Activated CD4-positive, alpha-beta T cell treated with anti-CD3 and anti-CD28 coated beads, Interleukin-10, Interleukin-2, amounts not matched to agents 100 ng/mL and 50 ng/mL, durations not matched to agents 16 hours and 8 hours (primary cell): ENCODE data around the gene NSD2.
"Not testable (repeated sequence)": the region's sequence is repeated elsewhere in the genome, so short reads cannot be mapped to it uniquely, and the experiment has no call there.

Source experiments
- DNase-seq: peaks from one replicate; pipeline ENCODE4 v3.0.0-alpha.2; 2020

Gene NSD2

GRCh38 chr4:1900624-1901023 is 29.4 kb downstream of the NSD2 start:
- DNase-seq = no peak

DNA sequence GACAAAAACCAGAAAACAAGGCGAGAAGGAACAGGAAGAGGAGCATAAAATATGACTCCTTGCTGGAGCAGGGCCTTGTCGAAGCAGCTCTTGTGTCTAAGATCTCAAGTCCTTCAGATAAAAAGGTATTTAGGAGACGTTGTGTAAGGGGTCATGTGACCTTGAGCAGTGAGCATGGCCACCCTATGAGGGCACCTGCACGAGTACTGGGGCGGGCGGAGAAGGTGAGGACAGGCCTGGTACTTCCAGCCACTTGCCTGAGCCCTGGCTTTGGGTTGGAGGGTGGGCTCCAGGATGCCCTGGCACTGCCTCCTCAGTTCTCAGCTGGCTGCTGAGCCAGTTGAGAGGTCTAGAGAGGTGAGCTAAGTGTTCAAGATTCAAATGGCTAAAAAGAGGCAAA is 29.9 kb downstream of the NSD2 start:
- DNase-seq = no peak

DNA sequence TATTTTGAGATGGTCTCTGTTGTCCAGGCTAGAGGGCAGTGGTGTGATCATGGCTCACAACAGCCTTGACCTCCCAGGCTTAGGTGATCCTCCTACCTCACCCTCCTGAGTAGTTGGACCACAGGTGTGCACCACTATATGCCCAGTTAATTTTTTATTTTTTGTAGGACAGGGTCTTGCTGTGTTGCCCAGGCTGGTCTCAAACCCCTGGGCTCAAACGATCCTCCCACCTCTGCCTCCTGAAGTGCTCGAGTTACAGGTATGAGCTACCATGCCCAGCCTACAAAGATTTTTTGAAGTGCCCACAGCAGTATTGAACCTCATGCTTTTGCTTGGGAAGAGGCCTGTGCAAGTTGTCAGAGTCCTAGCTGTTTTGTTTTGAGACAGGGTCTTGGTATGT is 31.1 kb downstream of the NSD2 start:
- no peak for DNase-seq

GRCh38 chr4:1903035-1903434 is 31.8 kb downstream of the NSD2 start:
- peak; percentile 31 for DNase-seq

DNA sequence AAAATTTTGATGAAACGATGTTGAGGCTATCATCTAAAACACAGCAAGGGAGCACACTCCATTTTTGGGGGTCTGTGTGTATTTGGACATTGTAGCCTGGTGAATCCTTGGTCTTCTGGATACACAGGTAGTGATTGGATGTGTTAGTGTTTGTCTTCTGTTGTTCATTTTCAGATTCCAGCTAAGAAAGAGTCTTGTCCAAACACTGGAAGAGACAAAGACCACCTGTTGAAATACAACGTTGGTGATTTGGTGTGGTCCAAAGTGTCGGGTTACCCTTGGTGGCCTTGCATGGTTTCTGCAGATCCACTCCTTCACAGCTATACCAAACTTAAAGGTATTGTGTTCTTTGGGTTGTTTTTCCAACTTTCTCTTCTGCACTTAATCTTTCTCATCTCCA is 32.8 kb downstream of the NSD2 start:
- DNase-seq = no peak

DNA sequence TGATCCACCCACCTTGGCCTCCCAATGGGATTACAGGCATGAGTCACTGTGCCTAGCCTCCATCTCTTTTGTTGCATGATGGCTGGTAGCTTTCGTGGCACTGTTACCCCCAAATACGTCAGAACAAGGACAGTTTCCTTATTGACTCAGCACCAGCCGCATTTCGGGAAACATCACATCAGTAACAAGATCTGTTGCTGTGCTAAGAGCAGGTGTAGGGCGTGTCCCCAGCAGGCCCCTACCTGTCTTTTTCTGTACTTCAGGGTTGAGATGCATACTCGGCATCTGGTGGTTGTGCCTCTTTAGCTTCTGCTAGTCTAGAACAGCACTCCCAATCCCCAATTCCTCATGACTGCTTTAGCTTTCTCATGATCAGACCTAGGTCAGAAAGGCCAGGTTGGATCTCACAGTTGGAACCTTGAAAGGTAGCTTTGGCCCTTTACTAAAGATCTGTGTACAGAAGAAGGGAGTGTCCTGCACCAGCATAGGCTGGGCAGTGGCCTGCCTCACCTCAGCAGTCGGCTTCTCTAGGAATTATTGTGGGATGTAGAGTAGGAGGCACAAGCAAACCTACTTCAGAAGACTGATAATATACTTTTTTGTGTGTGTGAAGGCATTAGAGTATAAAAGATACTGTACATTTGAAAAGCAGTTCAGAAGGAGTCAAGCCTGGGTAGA is 36.8 kb downstream of the NSD2 start:
- DNase-seq = no peak

DNA sequence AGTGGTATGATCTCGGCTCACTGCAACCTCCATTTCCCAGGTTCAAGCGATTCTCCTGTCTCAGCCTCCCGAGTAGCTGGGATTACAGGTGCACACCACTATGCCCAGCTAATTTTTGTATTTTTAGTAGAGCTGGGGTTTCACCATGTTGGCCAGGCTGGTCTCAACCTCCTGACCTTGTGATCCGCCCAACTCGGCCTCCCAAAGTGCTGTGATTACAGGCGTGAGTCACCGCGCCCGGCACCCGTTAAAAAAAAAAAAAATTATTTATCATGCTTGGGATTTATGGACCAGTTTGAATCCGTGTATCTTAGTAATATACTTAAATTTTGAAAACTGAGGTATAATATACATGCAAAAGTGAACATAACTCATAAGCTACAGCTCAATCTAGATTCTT is 38.5 kb downstream of the NSD2 start:
- not testable (repeated sequence) for DNase-seq

DNA sequence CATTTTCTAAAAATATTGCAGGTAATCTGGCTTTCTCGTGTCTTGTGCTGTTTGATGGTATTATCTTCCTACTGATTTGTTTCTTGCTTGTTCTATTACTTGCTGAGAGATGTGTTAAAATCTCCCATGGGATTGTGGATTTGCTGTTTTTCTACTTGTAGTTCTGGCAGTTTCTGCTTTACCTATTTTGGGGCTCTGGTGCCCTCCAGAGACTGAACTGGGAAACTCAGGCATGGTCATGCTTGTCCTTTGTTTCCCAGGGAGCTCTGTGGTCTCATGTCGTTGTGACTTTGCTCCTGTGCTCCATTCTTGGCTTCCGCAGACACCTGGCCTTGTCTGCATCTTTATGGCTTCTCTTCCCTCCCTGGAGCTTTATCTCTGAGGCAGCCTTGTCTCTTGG is 39.5 kb downstream of the NSD2 start:
- DNase-seq = peak; percentile 36

- DNase-seq = not testable (repeated sequence)
These were observed 40.1 kb downstream of the NSD2 start for GRCh38 chr4:1911316-1911715.

- no peak for DNase-seq
These were observed 51.6 kb downstream of the NSD2 start for GRCh38 chr4:1922821-1923220.

DNA sequence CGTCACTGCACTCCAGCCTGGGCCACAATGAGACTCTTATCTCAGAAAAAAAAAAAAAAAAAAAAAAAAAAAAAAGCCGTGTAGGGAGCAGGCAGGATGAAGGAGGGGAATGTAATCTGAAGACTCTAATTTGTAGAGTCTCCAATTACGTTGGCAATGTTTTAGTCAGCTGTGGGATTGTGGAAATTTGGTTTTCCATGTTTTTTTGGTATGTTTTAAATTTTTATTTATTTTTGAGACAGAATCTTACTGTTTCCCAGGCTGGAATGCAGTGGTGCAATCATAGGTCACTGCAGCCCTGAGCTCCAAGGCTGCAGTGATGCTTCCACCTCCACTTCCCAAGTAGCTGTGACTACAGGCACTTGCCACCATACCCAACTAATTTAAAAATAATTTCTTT is 56.5 kb downstream of the NSD2 start:
- DNase-seq = no peak

DNA sequence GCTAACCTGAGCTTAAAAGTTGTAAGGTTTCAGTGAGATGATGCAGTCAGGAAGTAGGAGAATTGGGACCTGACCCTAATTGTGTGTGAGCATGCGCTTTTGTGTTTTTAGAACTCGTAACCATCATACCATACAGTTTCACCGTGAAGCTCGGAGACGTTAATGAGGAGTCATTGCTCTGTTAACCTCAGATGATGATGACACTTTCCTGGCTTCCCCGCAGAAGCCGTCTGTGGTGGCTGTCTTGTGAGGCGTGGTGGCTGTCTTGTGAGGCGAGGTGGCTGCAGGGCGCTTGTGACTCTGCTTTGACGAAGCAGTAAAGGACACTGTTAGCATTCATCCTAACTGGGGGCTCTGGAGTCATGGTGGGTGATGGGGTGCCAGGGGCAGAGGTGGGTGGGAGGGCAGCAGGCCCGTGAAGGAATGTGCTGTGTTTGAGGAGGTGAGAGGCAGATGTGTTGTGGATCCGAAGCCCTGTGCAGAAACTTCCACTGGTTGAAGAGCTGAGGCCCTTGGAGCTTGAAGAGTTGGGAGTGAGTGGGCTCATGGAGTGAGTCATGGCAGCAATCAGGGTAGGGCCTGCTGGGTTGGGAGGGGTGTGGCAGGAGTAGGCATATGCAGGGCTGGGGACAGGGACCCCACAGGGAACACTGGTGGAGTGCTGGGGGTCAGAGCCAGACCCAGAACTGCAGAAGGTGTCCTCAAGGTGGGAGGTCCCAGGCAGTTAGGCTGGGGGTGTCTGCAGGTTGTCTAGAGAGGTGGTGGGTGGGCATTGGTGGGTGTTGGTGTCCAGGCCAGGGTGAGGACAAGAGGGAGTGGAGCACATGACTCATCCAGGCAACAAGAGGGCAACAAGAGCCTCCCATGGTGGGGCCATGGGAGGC is 57.4 kb downstream of the NSD2 start:
- DNase-seq = peak; percentile 34

DNA sequence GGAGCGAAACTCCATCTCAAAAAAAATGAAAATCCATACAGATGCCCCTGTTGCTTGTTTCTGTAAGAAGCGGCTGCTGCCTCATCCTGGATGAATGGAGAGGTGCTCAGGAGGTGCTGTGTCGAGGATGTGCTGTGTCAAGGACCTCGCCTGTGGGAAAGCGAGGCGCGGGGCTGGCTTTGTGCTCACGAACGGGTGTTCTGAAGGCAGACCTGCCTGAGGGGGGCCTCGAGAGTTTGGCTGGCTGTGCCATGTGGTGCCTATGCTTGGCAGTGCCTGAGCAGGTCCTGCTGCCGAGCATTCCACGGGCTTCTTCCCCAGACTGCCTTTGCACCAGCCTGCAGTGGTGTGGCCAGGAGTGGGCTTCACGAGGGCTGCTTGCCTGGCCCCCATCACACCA is 61.5 kb downstream of the NSD2 start:
- DNase-seq = no peak

GRCh38 chr4:1933700-1934099 is 62.5 kb downstream of the NSD2 start:
- no peak for DNase-seq

DNA sequence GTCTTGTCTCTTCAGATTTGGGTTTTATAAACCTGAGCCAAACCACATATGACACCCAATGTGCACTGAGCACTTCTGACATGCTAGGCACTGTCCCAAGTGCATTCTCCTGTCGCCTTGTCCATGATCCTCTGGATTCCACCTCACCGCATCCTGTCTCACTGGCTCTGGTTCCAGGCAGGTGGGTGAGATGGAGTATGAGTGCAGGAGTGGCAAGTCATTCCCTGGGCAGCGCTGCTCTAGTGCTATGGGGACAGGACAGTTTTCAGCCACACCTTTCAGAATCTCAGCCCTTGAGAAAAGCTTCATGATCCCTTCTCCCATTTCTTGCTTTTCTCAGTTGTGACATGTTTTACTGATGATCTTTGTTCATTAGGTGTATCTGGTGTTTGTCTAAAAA is 66.4 kb downstream of the NSD2 start:
- DNase-seq = no peak

DNA sequence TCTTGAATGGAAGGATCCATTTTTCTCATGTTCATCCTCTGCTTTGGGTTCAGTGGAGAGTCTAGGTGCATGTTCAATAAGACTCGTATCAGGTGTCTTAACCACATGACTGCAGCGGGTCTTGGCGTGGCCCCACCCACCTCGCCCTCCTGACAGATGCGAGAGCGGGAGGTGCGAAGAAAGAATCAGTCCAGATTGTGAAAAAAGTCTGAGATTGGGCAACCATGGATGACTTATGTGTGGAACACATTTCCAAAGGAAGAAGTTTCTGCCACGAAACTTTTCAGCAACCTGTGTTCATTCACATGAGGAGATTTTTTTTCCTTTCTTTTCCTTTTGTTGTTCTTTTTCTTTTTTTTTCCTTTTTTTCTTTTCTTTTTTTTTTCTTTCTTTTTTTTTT is 66.8 kb downstream of the NSD2 start:
- no peak for DNase-seq

DNA sequence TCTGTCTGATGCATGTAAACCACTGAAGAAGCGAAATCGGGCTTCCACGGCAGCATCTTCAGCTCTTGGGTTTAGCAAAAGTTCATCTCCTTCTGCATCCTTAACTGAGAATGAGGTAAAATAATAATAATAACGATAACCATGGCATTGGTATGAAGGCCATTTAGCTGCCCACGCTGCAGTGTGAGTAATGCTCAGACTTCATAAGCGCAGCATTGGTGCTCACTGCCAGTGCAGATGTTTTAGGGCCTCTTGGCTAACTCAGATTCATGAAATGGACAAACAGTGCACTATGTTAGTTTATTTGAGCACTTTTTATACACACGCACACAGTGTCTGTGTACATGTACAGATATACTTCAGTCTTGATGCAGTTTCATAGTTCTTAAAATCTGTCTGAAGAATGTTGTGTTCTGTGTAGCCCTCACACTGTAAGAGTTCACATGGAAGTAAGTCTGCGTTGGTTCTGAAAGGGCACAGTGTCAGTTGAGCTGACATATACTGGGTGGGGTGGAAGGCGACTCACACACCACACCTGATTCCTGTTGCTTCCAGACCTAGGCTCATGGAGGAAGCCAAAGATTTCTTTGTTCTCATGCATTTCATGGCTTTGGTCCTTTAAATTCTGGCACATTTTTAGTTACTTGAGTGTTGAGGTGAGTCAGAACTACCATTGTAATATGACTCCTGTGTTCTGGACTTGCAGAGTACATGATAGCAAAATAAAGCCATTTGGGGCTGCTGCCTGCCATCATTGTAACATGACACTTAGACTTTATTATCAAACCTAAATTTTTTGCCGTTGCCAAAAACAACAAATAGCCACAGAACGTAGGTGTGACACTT is 68.7 kb downstream of the NSD2 start:
- DNase-seq = no peak

GRCh38 chr4:1940566-1940965 is 69.4 kb downstream of the NSD2 start:
- no peak for DNase-seq

DNA sequence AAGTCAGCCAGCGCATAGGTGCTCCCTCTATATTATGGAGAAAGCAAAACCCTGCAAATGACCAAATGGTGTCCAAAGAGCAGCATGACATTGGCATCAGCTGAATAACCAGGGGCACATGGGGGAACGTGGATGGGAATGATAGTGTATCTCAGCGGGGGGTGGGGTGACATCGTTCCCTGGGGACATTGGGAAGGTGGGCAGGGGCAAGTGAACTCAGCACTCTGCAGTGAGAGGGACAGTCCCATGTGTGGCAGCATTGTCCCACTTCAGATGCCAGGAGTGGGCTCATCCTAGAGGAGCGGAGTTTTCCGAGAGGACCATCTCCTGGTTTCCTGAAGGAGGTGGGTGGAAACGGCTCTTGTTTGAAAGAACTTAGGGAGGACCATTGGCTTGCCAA is 72.7 kb downstream of the NSD2 start:
- DNase-seq = no peak

DNA sequence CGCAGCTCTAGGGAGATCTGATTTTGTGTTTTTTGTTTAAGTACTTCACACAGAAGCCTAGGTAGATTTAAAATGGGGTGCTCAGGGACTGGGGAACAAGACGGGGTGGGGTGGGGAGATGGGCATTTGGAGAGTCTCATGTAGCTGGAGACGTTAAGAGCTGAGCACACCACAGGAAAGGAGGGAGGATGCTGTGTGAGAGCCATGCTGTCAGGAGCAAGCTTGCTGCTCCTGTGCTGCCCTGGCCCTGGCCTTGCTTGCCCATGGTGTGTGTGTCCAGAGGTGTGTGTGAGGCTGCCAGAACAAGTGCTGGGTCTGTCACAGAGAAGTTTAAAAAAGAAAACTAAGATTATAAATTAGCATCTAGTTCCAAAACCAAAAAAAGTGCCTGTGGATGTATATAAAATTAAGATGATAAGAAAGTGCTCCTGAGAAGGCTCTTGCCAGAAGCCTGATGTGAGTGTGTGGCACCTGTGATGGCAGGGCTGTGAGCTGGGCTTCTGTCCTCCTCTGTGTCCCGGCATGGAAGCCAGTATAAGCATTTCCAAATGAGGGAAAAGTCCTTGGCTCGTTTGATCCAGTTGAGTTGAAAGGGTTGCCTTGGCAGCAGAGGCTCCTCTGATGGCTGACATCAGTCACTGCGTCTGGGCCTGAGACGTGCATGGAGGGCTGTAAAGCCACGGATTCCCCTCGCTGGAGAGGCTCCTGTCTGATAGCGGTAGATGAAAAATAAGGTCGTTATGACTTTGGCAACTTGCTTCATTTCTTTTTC is 74.1 kb downstream of the NSD2 start:
- DNase-seq = no peak

GRCh38 chr4:1945912-1946311 is 74.7 kb downstream of the NSD2 start:
- no peak for DNase-seq

GRCh38 chr4:1948232-1948631 is 77.0 kb downstream of the NSD2 start:
- no peak for DNase-seq
